HepG2 (cell line): Measurements from ENCODE around the gene SERPINE2. TPM values are rescaled to one million over a fixed set of nuclear protein-coding genes. Genes with fewer than 3 reads are reported as not detected.
A peak's percentile ranks its signal among the peaks of the same experiment; 100 is the strongest.

Source experiments
- CEBPG ChIP-seq: IDR thresholded peaks from 2 replicates; pipeline ENCODE4 v1.6.1; 2016
- FOXO1 ChIP-seq: sonication (generic); formaldehyde crosslinking; IDR thresholded peaks from 2 replicates; pipeline ENCODE4 v1.4.0; 2020; ENCODE audit warnings: missing genetic modification reagents
- HES4 ChIP-seq: sonication (generic); formaldehyde crosslinking; IDR thresholded peaks from 2 replicates; pipeline ENCODE4 v1.9.0; 2021; ENCODE audit warnings: mild to moderate bottlenecking, missing genetic modification reagents, borderline replicate concordance
- JARID2 ChIP-seq: sonication (generic); formaldehyde crosslinking; IDR thresholded peaks from 2 replicates; pipeline ENCODE4 v1.8.1; 2023; ENCODE audit warnings: missing genetic modification reagents, inconsistent platforms; ENCODE audit not compliant: insufficient replicate concordance
- MAFK ChIP-seq, 2 experiments: IDR thresholded peaks in 1 of 2; conservative IDR thresholded peaks in 1 of 2; 2 replicates each; pipeline ENCODE4 v1.6.1; 2011; ENCODE audit warnings: improper control_type of control experiment in 2 of 2, low read length in 2 of 2
- MIXL1 ChIP-seq: IDR thresholded peaks from 2 replicates; pipeline ENCODE4 v1.6.1; 2016
- NFYC ChIP-seq: IDR thresholded peaks from 2 replicates; pipeline ENCODE4 v1.6.1; 2016; ENCODE audit warnings: missing genetic modification reagents, missing compliant biosample characterization
- YEATS4 ChIP-seq: sonication (generic); formaldehyde crosslinking; IDR thresholded peaks from 2 replicates; pipeline ENCODE4 v1.4.0; 2020; ENCODE audit warnings: missing genetic modification reagents, borderline replicate concordance
- ZBTB21 ChIP-seq: sonication (generic); formaldehyde crosslinking; IDR thresholded peaks from 2 replicates; pipeline ENCODE4 v1.4.0; 2020; ENCODE audit warnings: missing genetic modification reagents
- ZC3H4 ChIP-seq: sonication (generic); formaldehyde crosslinking; IDR thresholded peaks from 2 replicates; pipeline ENCODE4 v1.4.0; 2020; ENCODE audit warnings: missing genetic modification reagents, borderline replicate concordance
- ZFP36L1 ChIP-seq: sonication (generic); formaldehyde crosslinking; IDR thresholded peaks from 2 replicates; pipeline ENCODE4 v1.8.0; 2022; ENCODE audit warnings: mild to moderate bottlenecking, missing genetic modification reagents, moderate library complexity
- ZNF180 ChIP-seq: sonication (generic); formaldehyde crosslinking; IDR thresholded peaks from 2 replicates; pipeline ENCODE4 v1.4.0; 2020; ENCODE audit warnings: low read depth, missing genetic modification reagents, borderline replicate concordance
- ZNF343 ChIP-seq: sonication (generic); formaldehyde crosslinking; IDR thresholded peaks from 2 replicates; pipeline ENCODE4 v1.4.0; 2020; ENCODE audit warnings: mild to moderate bottlenecking, missing genetic modification reagents
- ZNF367 ChIP-seq: sonication (generic); formaldehyde crosslinking; IDR thresholded peaks from 2 replicates; pipeline ENCODE4 v1.4.0; 2020; ENCODE audit warnings: missing genetic modification reagents, borderline replicate concordance
- ZNF430 ChIP-seq: sonication (generic); formaldehyde crosslinking; IDR thresholded peaks from 2 replicates; pipeline ENCODE4 v1.9.0; 2021; ENCODE audit warnings: mild to moderate bottlenecking, missing genetic modification reagents
- ZNF550 ChIP-seq: sonication (generic); formaldehyde crosslinking; IDR thresholded peaks from 2 replicates; pipeline ENCODE4 v1.4.0; 2020; ENCODE audit warnings: mild to moderate bottlenecking, missing genetic modification reagents, borderline replicate concordance
- ZNF816 ChIP-seq: sonication (generic); formaldehyde crosslinking; IDR thresholded peaks from 2 replicates; pipeline ENCODE4 v1.8.0; 2022; ENCODE audit warnings: missing genetic modification reagents, mild to moderate bottlenecking, borderline replicate concordance
- ZSCAN20 ChIP-seq: sonication (generic); formaldehyde crosslinking; IDR thresholded peaks from 2 replicates; pipeline ENCODE4 v1.4.0; 2020; ENCODE audit warnings: missing genetic modification reagents, mild to moderate bottlenecking, borderline replicate concordance
- ZSCAN21 ChIP-seq: sonication (generic); formaldehyde crosslinking; IDR thresholded peaks from 2 replicates; pipeline ENCODE4 v1.8.0; 2022; ENCODE audit warnings: mild to moderate bottlenecking, missing genetic modification reagents, moderate library complexity, borderline replicate concordance
- polyA plus RNA-seq, 8 experiments: library from polyadenylated mRNA; depleted of rRNA in 3 of 8; stranded (reverse) in 7 of 8; unstranded in 1 of 8; fragments of >200 nt; fragmentation: Illumina TruSeq in 4 of 8; extraction: Trizol in 4 of 8; gene quantifications; 2 replicates each; pipeline versions ENCODE4 v1.2.1 to v1.2.3, GENCODE V29; 2011 to 2016; ENCODE audit warnings: low read depth in 4 of 8, missing spikeins in 1 of 8, mixed read lengths in 1 of 8; ENCODE audit not compliant: insufficient read depth in 1 of 8
- total RNA-seq, 5 experiments: library from RNA; depleted of rRNA; stranded (reverse); fragments of >200 nt; fragmentation: Illumina TruSeq; extraction: Trizol; gene quantifications; 2 replicates each; pipeline ENCODE4 v1.2.3, GENCODE V29; 2016; ENCODE audit warnings: low read depth in 1 of 5
- TF ChIP-seq, protein P1 (sequence below): sonication (generic); formaldehyde crosslinking; IDR thresholded peaks from 2 replicates; pipeline ENCODE4 v1.5.1; 2020; ENCODE audit warnings: missing genetic modification reagents, mild to moderate bottlenecking, borderline replicate concordance
- TF ChIP-seq, protein P2 (sequence below): IDR thresholded peaks from 2 replicates; pipeline ENCODE4 v1.6.1; 2016; ENCODE audit warnings: missing genetic modification reagents, missing compliant biosample characterization
- TF ChIP-seq, protein P3 (sequence below): sonication (generic); formaldehyde crosslinking; IDR thresholded peaks from 2 replicates; pipeline ENCODE4 v1.5.0; 2020; ENCODE audit warnings: missing genetic modification reagents, mild to moderate bottlenecking, borderline replicate concordance
- TF ChIP-seq, protein P4 (sequence below): sonication (generic); formaldehyde crosslinking; IDR thresholded peaks from 2 replicates; pipeline ENCODE4 v1.4.0; 2020; ENCODE audit warnings: mild to moderate bottlenecking, missing genetic modification reagents

The SERPINE2 gene
- total and polyA plus RNA-seq, 2 of the 13 experiments (the other 11 are each of a cell fraction or from before 2014, with no cell fraction given): 7.9 to 18.1 TPM

DNA sequence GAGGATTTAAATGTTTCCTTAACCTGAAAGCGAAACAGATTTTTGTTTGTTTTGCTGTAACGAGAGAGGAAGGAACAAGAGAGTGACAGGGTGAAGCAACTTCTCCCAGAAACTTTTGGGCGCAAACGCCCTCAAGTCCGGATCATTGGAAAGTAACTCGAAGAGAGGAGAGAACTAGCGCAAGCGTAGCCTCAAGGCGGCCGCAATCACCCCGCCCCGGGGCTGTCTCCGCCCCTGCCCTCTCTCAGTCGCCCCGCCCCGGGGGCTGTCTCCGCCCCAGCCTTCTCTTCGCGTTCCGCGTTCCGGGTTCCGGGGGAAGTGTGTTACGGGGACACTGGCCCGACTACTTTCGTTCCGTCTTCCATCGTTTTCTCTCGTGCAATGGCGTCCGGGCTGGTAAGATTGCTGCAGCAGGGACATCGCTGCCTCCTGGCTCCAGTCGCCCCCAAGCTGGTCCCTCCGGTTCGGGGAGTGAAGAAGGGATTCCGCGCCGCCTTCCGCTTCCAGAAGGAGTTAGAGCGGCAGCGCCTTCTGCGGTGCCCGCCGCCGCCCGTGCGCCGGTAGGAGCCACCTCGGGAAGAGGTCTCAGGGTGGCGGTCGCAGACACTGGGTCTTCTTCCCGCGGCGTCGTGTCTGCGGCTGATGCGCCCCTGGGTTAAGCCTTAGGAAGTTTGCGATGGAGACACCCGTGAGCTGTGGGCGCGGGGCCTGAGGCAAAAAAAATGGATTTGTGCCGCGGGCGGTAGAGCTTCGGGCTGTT is 81.8 kb downstream of the SERPINE2 start, which contains the start of gene MRPL44 (continued):
- TF ChIP-seq ZNF343: peak; percentile 91
- TF ChIP-seq JARID2 (CRISPR knock-in tag): peak; percentile 97
- peak; percentile 98; the same call in 1 of the 2 replicates for TF ChIP-seq ZNF430 (CRISPR knock-in tag)
- no peak for TF ChIP-seq ZNF367 (CRISPR knock-in tag)
- TF ChIP-seq ZNF180 (CRISPR knock-in tag): peak; percentile 33; the same call in 1 of the 2 replicates
- TF ChIP-seq YEATS4 (CRISPR knock-in tag): peak; percentile 100
- TF ChIP-seq, protein P1, sequence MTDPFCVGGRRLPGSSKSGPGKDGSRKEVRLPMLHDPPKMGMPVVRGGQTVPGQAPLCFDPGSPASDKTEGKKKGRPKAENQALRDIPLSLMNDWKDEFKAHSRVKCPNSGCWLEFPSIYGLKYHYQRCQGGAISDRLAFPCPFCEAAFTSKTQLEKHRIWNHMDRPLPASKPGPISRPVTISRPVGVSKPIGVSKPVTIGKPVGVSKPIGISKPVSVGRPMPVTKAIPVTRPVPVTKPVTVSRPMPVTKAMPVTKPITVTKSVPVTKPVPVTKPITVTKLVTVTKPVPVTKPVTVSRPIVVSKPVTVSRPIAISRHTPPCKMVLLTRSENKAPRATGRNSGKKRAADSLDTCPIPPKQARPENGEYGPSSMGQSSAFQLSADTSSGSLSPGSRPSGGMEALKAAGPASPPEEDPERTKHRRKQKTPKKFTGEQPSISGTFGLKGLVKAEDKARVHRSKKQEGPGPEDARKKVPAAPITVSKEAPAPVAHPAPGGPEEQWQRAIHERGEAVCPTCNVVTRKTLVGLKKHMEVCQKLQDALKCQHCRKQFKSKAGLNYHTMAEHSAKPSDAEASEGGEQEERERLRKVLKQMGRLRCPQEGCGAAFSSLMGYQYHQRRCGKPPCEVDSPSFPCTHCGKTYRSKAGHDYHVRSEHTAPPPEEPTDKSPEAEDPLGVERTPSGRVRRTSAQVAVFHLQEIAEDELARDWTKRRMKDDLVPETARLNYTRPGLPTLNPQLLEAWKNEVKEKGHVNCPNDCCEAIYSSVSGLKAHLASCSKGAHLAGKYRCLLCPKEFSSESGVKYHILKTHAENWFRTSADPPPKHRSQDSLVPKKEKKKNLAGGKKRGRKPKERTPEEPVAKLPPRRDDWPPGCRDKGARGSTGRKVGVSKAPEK (CRISPR knock-in tag): peak; percentile 99; the same call in 1 of the 2 replicates
- TF ChIP-seq ZBTB21: peak; percentile 66; the same call in 1 of the 2 replicates
- peak; percentile 61 for TF ChIP-seq NFYC (CRISPR knock-in tag)
- TF ChIP-seq, protein P2, sequence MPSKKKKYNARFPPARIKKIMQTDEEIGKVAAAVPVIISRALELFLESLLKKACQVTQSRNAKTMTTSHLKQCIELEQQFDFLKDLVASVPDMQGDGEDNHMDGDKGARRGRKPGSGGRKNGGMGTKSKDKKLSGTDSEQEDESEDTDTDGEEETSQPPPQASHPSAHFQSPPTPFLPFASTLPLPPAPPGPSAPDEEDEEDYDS (CRISPR knock-in tag): peak; percentile 83
- TF ChIP-seq ZSCAN21 (CRISPR knock-in tag): peak; percentile 95; the same call in 1 of the 2 replicates
- peak; percentile 76; the same call in 1 of the 2 replicates for TF ChIP-seq ZFP36L1
- TF ChIP-seq CEBPG (CRISPR knock-in tag): peak; percentile 75
- TF ChIP-seq, protein P3, sequence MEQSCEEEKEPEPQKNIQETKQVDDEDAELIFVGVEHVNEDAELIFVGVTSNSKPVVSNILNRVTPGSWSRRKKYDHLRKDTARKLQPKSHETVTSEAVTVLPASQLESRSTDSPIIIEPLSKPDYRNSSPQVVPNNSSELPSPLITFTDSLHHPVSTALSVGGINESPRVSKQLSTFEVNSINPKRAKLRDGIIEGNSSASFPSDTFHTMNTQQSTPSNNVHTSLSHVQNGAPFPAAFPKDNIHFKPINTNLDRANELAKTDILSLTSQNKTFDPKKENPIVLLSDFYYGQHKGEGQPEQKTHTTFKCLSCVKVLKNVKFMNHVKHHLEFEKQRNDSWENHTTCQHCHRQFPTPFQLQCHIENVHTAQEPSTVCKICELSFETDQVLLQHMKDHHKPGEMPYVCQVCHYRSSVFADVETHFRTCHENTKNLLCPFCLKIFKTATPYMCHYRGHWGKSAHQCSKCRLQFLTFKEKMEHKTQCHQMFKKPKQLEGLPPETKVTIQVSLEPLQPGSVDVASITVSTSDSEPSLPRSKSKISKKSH (CRISPR knock-in tag): peak; percentile 99
- TF ChIP-seq MAFK (conservative IDR thresholded peaks at IDR 0.05 in 1 of 2, IDR thresholded peaks at IDR 0.05 in 1 of 2; ENCODE audit: low read length in 2 of 2): no peak
- TF ChIP-seq, protein P4, sequence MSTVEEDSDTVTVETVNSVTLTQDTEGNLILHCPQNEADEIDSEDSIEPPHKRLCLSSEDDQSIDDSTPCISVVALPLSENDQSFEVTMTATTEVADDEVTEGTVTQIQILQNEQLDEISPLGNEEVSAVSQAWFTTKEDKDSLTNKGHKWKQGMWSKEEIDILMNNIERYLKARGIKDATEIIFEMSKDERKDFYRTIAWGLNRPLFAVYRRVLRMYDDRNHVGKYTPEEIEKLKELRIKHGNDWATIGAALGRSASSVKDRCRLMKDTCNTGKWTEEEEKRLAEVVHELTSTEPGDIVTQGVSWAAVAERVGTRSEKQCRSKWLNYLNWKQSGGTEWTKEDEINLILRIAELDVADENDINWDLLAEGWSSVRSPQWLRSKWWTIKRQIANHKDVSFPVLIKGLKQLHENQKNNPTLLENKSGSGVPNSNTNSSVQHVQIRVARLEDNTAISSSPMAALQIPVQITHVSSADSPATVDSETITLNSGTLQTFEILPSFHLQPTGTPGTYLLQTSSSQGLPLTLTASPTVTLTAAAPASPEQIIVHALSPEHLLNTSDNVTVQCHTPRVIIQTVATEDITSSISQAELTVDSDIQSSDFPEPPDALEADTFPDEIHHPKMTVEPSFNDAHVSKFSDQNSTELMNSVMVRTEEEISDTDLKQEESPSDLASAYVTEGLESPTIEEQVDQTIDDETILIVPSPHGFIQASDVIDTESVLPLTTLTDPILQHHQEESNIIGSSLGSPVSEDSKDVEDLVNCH: 0 out of 2 replicates have a peak, but pooled peaks have one; percentile 89
- TF ChIP-seq ZNF816: peak; percentile 99
- TF ChIP-seq ZC3H4 (CRISPR knock-in tag): no peak
- peak; percentile 90 for TF ChIP-seq FOXO1 (CRISPR knock-in tag)
- peak; percentile 91 for TF ChIP-seq MIXL1 (CRISPR knock-in tag)
- TF ChIP-seq ZNF550: no peak; the same call in 1 of the 2 replicates
- TF ChIP-seq HES4 (CRISPR knock-in tag): peak; percentile 96
- peak; percentile 87; the same call in 1 of the 2 replicates for TF ChIP-seq ZSCAN20 (CRISPR knock-in tag)
